KBM-7 (cell line): ENCODE results near the gene RGCC.

ENCODE experiments used
- DNase-seq: peaks from one replicate; pipeline ENCODE4 v3.0.0-alpha.2; 2015
- in situ Hi-C: fragments of 300-500 bp; cut with MboI; formaldehyde crosslinking; loops from 2 replicates; pipeline ENCODE4 v1.14.3; 2020; ENCODE audit warnings: low sequenced_read_pairs, low pct_unique_long_range_greater_than_20kb, mixed read lengths

RGCC gene

DNA sequence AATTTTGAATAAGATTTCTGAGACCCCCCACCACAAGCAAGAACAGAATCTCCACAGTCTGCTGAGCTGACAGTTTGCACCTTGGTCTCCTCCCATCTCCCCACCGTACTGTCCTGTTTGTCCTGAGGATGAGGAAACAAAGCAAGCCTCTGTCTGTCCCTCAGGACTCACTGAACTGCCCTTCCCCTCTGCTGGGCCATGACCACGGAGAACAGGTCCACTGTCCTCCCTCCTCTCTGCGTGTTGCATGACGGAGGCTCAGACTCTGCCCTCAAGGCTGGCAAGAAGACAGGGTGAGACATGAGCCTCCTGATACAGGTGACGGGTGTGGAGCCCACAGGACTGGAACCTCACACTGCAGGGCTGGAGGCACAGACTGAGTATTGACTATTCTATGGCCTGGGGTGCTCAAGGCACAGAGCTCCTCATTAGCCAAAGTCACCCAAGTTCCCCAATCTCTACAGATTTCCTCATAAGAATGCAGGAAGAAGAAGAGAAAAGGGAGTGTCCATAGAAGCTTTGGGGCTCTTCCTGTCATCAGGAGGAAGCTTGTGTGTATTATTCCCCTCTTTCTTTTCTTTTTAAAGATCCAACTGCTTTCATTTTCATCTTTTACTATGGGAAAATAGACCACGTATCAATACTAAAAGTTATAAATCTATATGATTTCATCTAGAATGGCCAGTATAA lies 22.4 kb upstream of the RGCC start:
- DNase-seq: no peak
- in situ Hi-C loops: no loop called here

DNA sequence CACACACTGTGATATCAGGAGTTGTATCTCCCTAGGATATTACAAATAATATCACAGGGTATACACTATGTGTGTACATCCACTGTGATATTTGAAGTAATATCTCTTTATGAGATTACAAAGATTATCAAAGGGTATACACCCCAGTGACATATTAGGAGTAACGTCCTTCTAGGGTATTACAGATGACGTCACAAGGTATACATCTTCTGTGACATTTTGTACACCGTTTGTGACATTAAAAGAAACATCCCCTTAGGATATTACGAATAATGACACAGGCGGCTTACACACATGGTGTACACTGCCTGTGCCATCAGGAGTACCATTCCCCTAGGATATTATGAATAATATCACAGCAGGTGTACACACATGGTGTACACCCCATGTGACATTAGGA lies 13.4 kb upstream of the RGCC start:
- in situ Hi-C loops: no loop called here
- DNase-seq: no peak

DNA sequence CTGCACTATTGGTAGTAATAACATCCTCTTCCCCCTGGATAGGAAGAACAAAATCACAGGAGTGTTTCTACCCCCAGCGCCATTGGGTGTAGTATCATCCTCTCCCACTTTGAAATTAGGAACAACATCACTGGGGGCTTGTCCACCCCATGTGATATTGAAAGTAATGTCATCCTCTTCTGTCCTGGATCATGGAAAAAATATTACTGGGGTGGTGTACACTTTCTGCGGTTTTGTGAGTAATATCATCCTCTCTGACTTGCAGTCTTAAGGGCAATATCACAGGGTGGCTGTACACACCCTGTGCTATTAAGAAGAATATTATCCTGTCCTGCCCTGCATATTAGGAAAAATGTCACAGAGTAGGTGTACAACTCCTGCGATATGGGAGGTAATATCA lies 4.9 kb upstream of the RGCC start:
- peak; percentile 24 for DNase-seq
- in situ Hi-C loops: no loop called here

DNA sequence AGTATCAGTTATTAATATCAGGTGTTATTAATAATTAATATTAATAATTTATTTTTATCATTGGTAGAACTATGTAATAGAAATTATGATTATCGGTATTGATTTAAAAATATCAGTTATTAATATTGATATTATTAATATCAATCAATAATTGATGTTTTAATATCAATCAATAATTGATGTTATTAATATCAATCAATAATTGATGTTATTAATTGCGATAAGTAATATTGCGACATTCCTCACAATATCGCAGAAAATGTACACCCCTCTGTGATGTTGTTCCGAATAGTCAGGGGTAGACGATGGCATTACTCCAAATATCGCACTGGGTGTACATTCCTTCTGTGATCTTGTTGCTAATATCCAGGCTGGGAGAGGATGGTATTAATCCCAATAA lies 3.7 kb upstream of the RGCC start:
- in situ Hi-C loops: no loop called here
- no peak for DNase-seq

GRCh38 chr13:41454170-41454569 lies 3.2 kb upstream of the RGCC start:
- DNase-seq: no peak
- in situ Hi-C loops: no loop called here

- in situ Hi-C loops: no loop called here
- DNase-seq: no peak
These were observed 1.5 kb upstream of the RGCC start for GRCh38 chr13:41455725-41456419.

DNA sequence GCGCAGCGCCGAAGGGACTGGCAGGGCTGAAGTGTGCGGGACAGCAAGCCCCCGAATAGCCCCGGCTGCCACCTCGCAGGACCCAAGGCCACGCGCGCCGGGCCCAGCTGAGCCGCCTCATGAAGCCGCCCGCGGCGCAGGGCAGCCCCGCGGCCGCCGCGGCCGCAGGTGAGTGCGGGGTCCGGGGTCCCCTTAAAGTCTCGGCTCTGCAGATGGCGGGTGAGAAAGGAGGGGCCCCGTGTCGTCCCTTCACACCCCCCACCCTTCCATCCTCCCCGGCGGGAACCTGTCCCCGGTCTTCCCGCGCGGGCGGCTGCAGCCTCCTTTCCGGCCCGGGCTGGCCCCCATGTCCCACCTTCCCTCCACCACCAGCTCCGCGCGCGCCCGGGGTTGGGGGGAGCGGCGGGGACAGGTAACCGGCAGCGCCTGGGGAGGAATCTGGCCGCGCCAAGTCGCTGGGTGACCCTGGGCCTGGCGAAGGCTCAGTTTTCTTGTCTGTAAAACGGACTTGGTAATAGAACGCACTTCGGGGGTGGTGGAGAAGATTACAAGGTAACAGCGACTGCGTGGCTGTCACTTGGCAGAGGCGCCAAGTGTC lies 338 bp downstream of the RGCC start:
- no peak for DNase-seq
- in situ Hi-C loops: no loop called here

GRCh38 chr13:41458187-41458760 lies 924 bp downstream of the RGCC start:
- peak; percentile 40 for DNase-seq
- in situ Hi-C loops: no loop called here

DNA sequence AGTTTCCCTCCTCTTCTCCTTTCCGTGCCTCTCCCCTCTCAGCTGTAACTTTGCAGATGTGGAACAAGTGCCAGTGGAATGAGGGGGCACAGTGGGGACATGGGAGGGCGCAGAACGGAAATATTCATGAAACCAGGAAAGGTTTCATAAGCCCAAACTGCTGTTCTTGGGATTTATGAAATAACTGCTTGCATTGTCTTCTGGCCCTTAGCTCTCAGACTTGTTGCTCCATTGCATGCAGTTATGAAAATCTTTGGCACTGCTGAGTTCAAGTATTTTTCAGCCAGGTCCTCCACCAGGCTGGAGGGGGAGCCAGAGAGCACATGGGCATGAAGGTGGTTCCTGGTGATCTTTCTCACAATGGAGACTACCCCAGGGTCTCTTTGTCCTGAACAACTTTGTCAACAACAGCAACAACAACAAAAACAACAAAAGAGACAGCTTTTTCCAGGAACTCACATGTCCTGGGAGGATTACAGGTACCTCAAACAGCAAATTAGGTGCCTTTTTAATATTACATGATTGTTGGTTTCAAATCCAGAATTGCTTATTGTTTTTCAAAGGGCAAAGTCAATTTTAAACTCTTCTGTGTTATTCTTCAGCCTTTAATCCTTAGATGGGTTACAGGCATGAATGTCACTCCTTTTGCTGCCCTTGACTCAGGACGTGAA lies 1.5 kb downstream of the RGCC start:
- DNase-seq: peak; percentile 74
- in situ Hi-C loops: no loop called here

- DNase-seq: no peak
- in situ Hi-C loops: no loop called here
These were observed 2.2 kb downstream of the RGCC start for GRCh38 chr13:41459432-41460073.

- in situ Hi-C loops: no loop called here
- no peak for DNase-seq
These were observed 2.7 kb downstream of the RGCC start for GRCh38 chr13:41460074-41460465.

GRCh38 chr13:41460930-41461329 lies 3.6 kb downstream of the RGCC start:
- DNase-seq: no peak
- in situ Hi-C loops: no loop called here

DNA sequence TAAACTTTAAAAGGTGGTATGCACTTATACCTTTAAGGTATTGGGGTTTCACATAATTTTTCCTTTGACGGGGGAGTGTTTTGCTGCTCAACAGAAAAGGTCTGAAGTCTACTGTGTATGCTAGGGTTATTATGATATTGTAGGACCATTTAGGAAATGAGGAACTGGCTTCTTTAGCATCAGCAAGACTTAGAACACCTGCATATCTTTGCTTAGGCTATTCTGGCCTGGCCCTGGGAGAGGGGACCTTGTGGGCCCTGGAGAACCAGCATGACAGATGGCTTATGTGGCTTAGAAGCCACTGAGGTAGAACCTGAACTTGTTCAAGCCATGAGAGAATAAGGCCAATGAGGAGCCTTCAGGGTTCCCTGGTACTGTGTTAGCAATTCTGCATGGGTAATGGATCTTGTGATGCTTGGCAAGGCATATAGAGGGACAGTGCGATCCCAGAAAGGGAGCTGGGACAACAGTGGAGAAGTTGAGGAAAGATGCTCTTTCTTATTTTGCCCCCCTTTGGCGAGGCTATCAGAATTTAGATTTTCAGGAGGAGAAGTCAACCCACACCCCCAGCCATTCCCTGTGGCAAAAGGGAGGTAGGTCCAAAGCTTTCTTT lies 4.3 kb downstream of the RGCC start:
- DNase-seq: no peak
- in situ Hi-C loops: no loop called here

DNA sequence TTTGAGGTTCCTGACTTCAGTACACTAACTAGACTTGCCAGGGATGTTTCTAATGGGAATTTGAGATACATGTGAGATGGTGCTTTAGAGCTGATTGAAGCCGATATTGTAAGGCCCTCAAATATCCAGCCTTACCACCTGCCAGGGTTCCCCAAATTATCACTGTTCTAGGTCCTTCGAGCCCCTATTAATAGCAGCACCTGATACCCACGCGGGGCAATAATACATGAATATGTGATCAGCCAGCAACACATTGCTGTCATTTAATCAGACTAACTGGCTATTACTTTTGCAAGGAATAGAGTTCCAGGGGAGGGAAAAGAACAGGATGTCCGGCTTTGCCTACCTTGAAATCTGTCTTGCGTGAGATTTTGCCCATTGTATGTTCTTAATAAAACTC lies 5.1 kb downstream of the RGCC start:
- DNase-seq: no peak
- in situ Hi-C loops: no loop called here

GRCh38 chr13:41463838-41464602 lies 6.7 kb downstream of the RGCC start:
- peak; percentile 67 for DNase-seq
- in situ Hi-C loops: no loop called here

- in situ Hi-C loops: no loop called here
- DNase-seq: peak; percentile 86
These were observed 8.0 kb downstream of the RGCC start for GRCh38 chr13:41465241-41465847.

- in situ Hi-C loops: no loop called here
- DNase-seq: no peak
These were observed 8.6 kb downstream of the RGCC start for GRCh38 chr13:41465898-41466320.

DNA sequence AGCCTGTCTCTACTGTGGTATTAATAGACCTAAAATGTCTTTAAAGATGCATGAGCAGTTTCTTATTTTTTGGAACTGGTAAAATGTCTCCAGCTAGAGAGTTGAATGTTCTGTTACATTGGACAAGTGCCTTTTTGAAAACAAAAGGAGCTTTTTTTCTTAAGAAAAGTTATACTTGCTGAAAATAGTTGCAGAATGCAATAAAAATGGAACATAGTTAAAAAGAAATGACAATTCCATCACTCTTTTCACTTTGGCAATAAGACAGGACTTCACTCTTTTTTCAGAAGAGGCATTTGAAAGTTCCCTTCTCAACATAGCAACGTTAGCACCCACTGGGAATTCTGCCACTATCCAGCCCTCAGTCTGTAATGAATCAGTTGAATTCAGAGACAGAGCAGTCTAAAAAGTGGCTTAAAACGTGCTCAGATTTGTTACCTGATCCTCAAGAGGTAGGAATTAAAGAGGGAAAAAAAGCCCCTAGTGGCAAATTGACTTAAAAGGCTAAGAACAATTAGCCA lies 10.1 kb downstream of the RGCC start:
- no peak for DNase-seq
- in situ Hi-C loops: no loop called here
